ENCODE data around the gene TBC1D2B. TPM values are rescaled to one million over a fixed set of nuclear protein-coding genes. Genes with fewer than 3 reads are reported as not detected.

TBC1D2B gene
- total and polyA plus RNA-seq, 2 of the 4 experiments (the other 2 are of a cell fraction), result 17.7 to 28.3 TPM

- Histone ChIP-seq H2AFZ (replicated peaks; ENCODE audit: low read length, poor library complexity) (no peak overlapping the region), H3K36me3 (ENCODE audit: control insufficient read depth, insufficient read depth, low read length) (no peaks in the 10 kb centered on the region), H3K23ac (ENCODE audit: low read depth, low read length) (no peak overlapping the region), H3K18ac (ENCODE audit: low read depth, low read length) (peak overlapping the region; percentile 90), H4K5ac (ENCODE audit: low read depth, low read length) (no peak overlapping the region), H2AK5ac (ENCODE audit: low read depth, low read length) (no peak overlapping the region), H3K9me1 (ENCODE audit: insufficient read depth, low read length) (peaks cover 49% of the 10 kb centered on the region), H3K27ac (ENCODE audit: insufficient read depth, low read length) (peak overlapping the region; percentile 95; the same call in 1 of the 2 replicates), H3K14ac (replicated peaks; ENCODE audit: low read depth, low read length) (no peak overlapping the region; the same call in 1 of the 2 replicates), H3K9me3 (ENCODE audit: control insufficient read depth, insufficient read depth, low read length) (no peaks in the 10 kb centered on the region), H2BK5ac (ENCODE audit: low read depth, low read length, poor library complexity, severe bottlenecking) (peak overlapping the region; percentile 90), H3K4ac (ENCODE audit: low read depth, low read length) (peak overlapping the region; percentile 89; the same call in 1 of the 2 replicates), H3K79me1 (ENCODE audit: low read depth in 1 of 2, low read length in 2 of 2) (peaks cover 27 to 81% of the 10 kb centered on the region in 2 experiments), H3K4me2 (ENCODE audit: low read depth, low read length) (no peak overlapping the region), H3K27me3 (ENCODE audit: control insufficient read depth, insufficient read depth, low read length) (no peaks in the 10 kb centered on the region), H4K91ac (ENCODE audit: insufficient read depth, low read depth, low read length) (no peak overlapping the region), H2BK120ac (ENCODE audit: low read depth, low read length) (no peak overlapping the region), H3K9ac (ENCODE audit: low read depth, low read length) (no peak overlapping the region), H2BK20ac (ENCODE audit: low read depth, low read length) (no peak overlapping the region), H2AK9ac (replicated peaks; ENCODE audit: low read depth, low read length, poor library complexity) (no peak overlapping the region), H4K20me1 (ENCODE audit: insufficient read depth, low read length) (peaks cover 65% of the 10 kb centered on the region), H3K4me3 (ENCODE audit: insufficient read depth, low read depth, low read length) (no peak overlapping the region), H3K56ac (ENCODE audit: extremely low read depth, insufficient read depth, low read length) (no peak overlapping the region), H3K4me1 (ENCODE audit: control insufficient read depth, insufficient read depth, low read length) (peaks cover 47% of the 10 kb centered on the region), H2BK15ac (ENCODE audit: low read depth, low read length) (no peak overlapping the region), H4K8ac (ENCODE audit: low read depth in 2 of 2, low read length in 2 of 2) (peak overlapping the region in 1 of 2 experiments; percentile 11; a peak in 1 of 4 replicates)
- peak; percentile 51 for DNase-seq
- CTCF ChIA-PET, result no interaction called here
- BruUV-seq (replicated peaks), result no TSS peak
- intact Hi-C loops (cut with micrococcal nuclease) (loop anchor here (2.0 kb wide), 1 partner anchor 14 kb away; no protein-coding TSS in a partner anchor), dilution Hi-C loops (cut with HindIII; ENCODE audit: low sequenced_read_pairs, unreplicated experiment) (no loop called here), in situ Hi-C loops (cut with MboI; ENCODE audit: low sequenced_read_pairs) (no loop called here)
- TF ChIP-seq MAFK (IDR thresholded peaks at IDR 0.05; ENCODE audit: low read depth, low read length) (no peak), MAZ (IDR thresholded peaks at IDR 0.05; ENCODE audit: borderline replicate concordance, low read depth, low read length) (no peak), NFE2L2 (IDR thresholded peaks at IDR 0.05; ENCODE audit: low read depth, low read length) (no peak), RCOR1 (IDR thresholded peaks at IDR 0.05; ENCODE audit: insufficient replicate concordance, low read length) (no peak), ELK1 (IDR thresholded peaks at IDR 0.05; ENCODE audit: borderline replicate concordance, low read depth, low read length) (no peak), MXI1 (IDR thresholded peaks at IDR 0.05; ENCODE audit: borderline replicate concordance, low read depth, low read length) (no peak), POLR2A (IDR thresholded peaks at IDR 0.05; ENCODE audit: low read depth, low read length) (no peak), RAD21 (IDR thresholded peaks at IDR 0.05; ENCODE audit: low read length) (no peak), CHD1 (IDR thresholded peaks at IDR 0.05; ENCODE audit: low read depth, low read length) (no peak)
- TF ChIP-seq, protein P1, sequence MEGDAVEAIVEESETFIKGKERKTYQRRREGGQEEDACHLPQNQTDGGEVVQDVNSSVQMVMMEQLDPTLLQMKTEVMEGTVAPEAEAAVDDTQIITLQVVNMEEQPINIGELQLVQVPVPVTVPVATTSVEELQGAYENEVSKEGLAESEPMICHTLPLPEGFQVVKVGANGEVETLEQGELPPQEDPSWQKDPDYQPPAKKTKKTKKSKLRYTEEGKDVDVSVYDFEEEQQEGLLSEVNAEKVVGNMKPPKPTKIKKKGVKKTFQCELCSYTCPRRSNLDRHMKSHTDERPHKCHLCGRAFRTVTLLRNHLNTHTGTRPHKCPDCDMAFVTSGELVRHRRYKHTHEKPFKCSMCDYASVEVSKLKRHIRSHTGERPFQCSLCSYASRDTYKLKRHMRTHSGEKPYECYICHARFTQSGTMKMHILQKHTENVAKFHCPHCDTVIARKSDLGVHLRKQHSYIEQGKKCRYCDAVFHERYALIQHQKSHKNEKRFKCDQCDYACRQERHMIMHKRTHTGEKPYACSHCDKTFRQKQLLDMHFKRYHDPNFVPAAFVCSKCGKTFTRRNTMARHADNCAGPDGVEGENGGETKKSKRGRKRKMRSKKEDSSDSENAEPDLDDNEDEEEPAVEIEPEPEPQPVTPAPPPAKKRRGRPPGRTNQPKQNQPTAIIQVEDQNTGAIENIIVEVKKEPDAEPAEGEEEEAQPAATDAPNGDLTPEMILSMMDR (conservative IDR thresholded peaks at IDR 0.05; ENCODE audit: low read depth, low read length), result no peak
- ATAC-seq (ENCODE audit: low read depth), result no peak
- POLR2A ChIA-PET (ENCODE audit: unreplicated experiment), result no interaction called here
- WGBS, 2 experiments (ENCODE audit: extremely low coverage in 2 of 2, insufficient read length in 1 of 2), result 0% methylated on average over 1 of the region's 2 CpGs; no CpG with 5 or more reads in 1 of the 2 experiments
Measured at GRCh38 chr15:78064544-78064943, 13.0 kb downstream of the TBC1D2B start.

All from IMR-90 (cell line).